Esophagus muscularis mucosa (tissue), 3 donors: ENCODE data around the gene SF3A1.

Source experiments
- CTCF ChIP-seq, 3 experiments: fragments of 200-600 bp in 2 of 3; fragments of 450-650 bp in 1 of 3; sonication (generic) in 2 of 3; IDR thresholded peaks; one replicate each; pipeline ENCODE4 v1.5.1; 2017 to 2019; ENCODE audit warnings: antibody characterized with exemption in 3 of 3, mild to moderate bottlenecking in 2 of 3, moderate library complexity in 1 of 3
- POLR2A ChIP-seq: fragments of 450-650 bp; IDR thresholded peaks from one replicate; pipeline ENCODE4 v1.6.1; 2017; ENCODE audit warnings: antibody characterized with exemption, moderate library complexity, mild to moderate bottlenecking, low read depth

- TF ChIP-seq POLR2A: no peak
- TF ChIP-seq CTCF (IDR thresholded peaks at IDR 0.05): no peak
Observed at GRCh38 chr22:30308093-30308492, 48.6 kb downstream of the SF3A1 start.
